HepG2 (cell line): Measurements from ENCODE around the gene DDX19B. TPM values are rescaled to one million over a fixed set of nuclear protein-coding genes. Genes with fewer than 3 reads are reported as not detected.
A peak's percentile ranks its signal among the peaks of the same experiment; 100 is the strongest.

Source experiments
- ATAC-seq: fragments of 200-7000 bp; cut with Tn5 transposase; 3 replicates; pipeline ENCODE4 v1.9.1; 2020; ENCODE audit warnings: mild to moderate bottlenecking, moderate library complexity
- BruUV-seq: library from RNA; stranded (reverse); fragments of 400-500 nt; replicated peaks from 2 replicates; lab custom pipeline; 2021; lab: Mats Ljungman, UMichigan
- CTCF ChIA-PET: fragments of 300-600 bp; formaldehyde crosslinking; extraction: SDS; loops from one replicate; lab custom pipeline; 2021; ENCODE audit warnings: low total read pairs, inconsistent platforms, low intra/inter-chr PET ratio; lab: Yijun Ruan, JAX
- POLR2A ChIA-PET: fragments of 350-600 bp; sonication (Branson Sonifier 250); formaldehyde crosslinking; loops from one replicate; lab custom pipeline; 2020; ENCODE audit warnings: antibody characterized with exemption, inconsistent platforms; lab: Yijun Ruan, JAX
- DNase-seq: peaks from one replicate; pipeline ENCODE4 v3.0.0-alpha.2; 2015; ENCODE audit warnings: low spot score
- FAIRE-seq: peaks from 3 replicates; lab custom pipeline; 2011; peaks lifted over from hg19 to GRCh38; lab: Jason Lieb, UNC
- H2AFZ ChIP-seq: one replicate; pipeline ENCODE4 v1.6.1; 2011; ENCODE audit warnings: low read length, inconsistent platforms
- H3K27ac ChIP-seq: fragments of 300-600 bp; 3 replicates; pipeline ENCODE4 v1.8.0; 2011; ENCODE audit warnings: mixed run types, mild to moderate bottlenecking, mixed read lengths, low read length, inconsistent platforms; ENCODE audit not compliant: insufficient read depth; ENCODE audit errors: extremely low read length
- H3K27me3 ChIP-seq, 2 experiments: fragments of 200-600 bp in 1 of 2; 2 replicates in 1 of 2; 3 replicates in 1 of 2; pipeline versions ENCODE4 v1.6.0 to v1.8.0; 2011; ENCODE audit warnings: low read length in 2 of 2, mild to moderate bottlenecking in 2 of 2, moderate library complexity in 2 of 2, inconsistent platforms in 1 of 2; ENCODE audit not compliant: insufficient read depth in 2 of 2, control insufficient read depth in 1 of 2
- H3K36me3 ChIP-seq, 2 experiments: fragments of 200-600 bp in 1 of 2; replicated peaks in 1 of 2; 2 replicates in 1 of 2; 3 replicates in 1 of 2; pipeline versions ENCODE4 v1.5.1 to v1.8.0; 2011; ENCODE audit warnings: low read length in 2 of 2, inconsistent platforms in 1 of 2; ENCODE audit not compliant: insufficient read depth in 2 of 2, control insufficient read depth in 1 of 2
- H3K4me1 ChIP-seq: 2 replicates; pipeline ENCODE4 v1.5.1; 2012; ENCODE audit warnings: low read length, inconsistent platforms; ENCODE audit not compliant: insufficient read depth
- H3K4me2 ChIP-seq: 2 replicates; pipeline ENCODE4 v1.6.0; 2011; ENCODE audit warnings: low read depth, low read length, inconsistent platforms
- H3K4me3 ChIP-seq, 3 experiments: fragments of 200-600 bp in 1 of 3; sonication (generic), shearing (Covaris generic) in 1 of 3; replicated peaks in 1 of 3; 2 replicates each; pipeline ENCODE4 v1.5.1; 2011 to 2016; ENCODE audit warnings: low read length in 3 of 3, inconsistent platforms in 2 of 3, low read depth in 2 of 3, mild to moderate bottlenecking in 2 of 3, control low read depth in 1 of 3, mixed read lengths in 1 of 3; ENCODE audit not compliant: insufficient read depth in 1 of 3
- H3K79me2 ChIP-seq: one replicate; pipeline ENCODE4 v1.6.1; 2011; ENCODE audit warnings: low read length, inconsistent platforms; ENCODE audit not compliant: insufficient read depth
- H3K9ac ChIP-seq: 2 replicates; pipeline ENCODE4 v1.6.0; 2011; ENCODE audit warnings: mild to moderate bottlenecking, low read depth, low read length, inconsistent platforms; ENCODE audit not compliant: insufficient read depth
- H3K9me3 ChIP-seq: 2 replicates; pipeline ENCODE4 v1.5.1; 2012; ENCODE audit warnings: mild to moderate bottlenecking, low read length
- H4K20me1 ChIP-seq: 2 replicates; pipeline ENCODE4 v1.6.0; 2011; ENCODE audit warnings: inconsistent platforms, mild to moderate bottlenecking, low read length, moderate library complexity; ENCODE audit not compliant: insufficient read depth
- ARID2 ChIP-seq: sonication (generic); formaldehyde crosslinking; IDR thresholded peaks from 2 replicates; pipeline ENCODE4 v1.8.1; 2022; ENCODE audit warnings: mild to moderate bottlenecking, missing genetic modification reagents, borderline replicate concordance
- CHD4 ChIP-seq: fragments of 200-600 bp; sonication (generic); IDR thresholded peaks from 2 replicates; pipeline ENCODE4 v1.7.0; 2017; ENCODE audit warnings: mild to moderate bottlenecking, low read length, borderline replicate concordance
- HOMEZ ChIP-seq: IDR thresholded peaks from 2 replicates; pipeline ENCODE4 v1.6.1; 2016; ENCODE audit warnings: low read depth
- KLF16 ChIP-seq, 2 experiments: sonication (generic) in 1 of 2; formaldehyde crosslinking in 1 of 2; IDR thresholded peaks; 2 replicates each; pipeline versions ENCODE4 v1.6.1 to v1.8.0; 2016 to 2023; ENCODE audit warnings: missing genetic modification reagents in 2 of 2, missing compliant biosample characterization in 1 of 2
- NR2F1 ChIP-seq, 2 experiments: fragments of 450-650 bp in 1 of 2; formaldehyde crosslinking in 1 of 2; IDR thresholded peaks; 2 replicates each; pipeline versions ENCODE4 v1.5.0 to v1.6.1; 2016 to 2020; ENCODE audit warnings: mild to moderate bottlenecking in 1 of 2, missing compliant biosample characterization in 1 of 2, missing genetic modification reagents in 1 of 2, moderate library complexity in 1 of 2
- NR2F6 ChIP-seq, 2 experiments: IDR thresholded peaks; 2 replicates each; pipeline ENCODE4 v1.6.1; 2016; ENCODE audit warnings: antibody characterized with exemption in 1 of 2, mild to moderate bottlenecking in 1 of 2
- POLR2A ChIP-seq, 2 experiments: IDR thresholded peaks; 2 replicates each; pipeline ENCODE4 v1.6.1; 2011; ENCODE audit warnings: low read depth in 2 of 2, low read length in 2 of 2, mild to moderate bottlenecking in 1 of 2, moderate library complexity in 1 of 2; ENCODE audit not compliant: insufficient read depth in 1 of 2
- THAP9 ChIP-seq: sonication (generic); formaldehyde crosslinking; IDR thresholded peaks from 2 replicates; pipeline ENCODE4; 2020; ENCODE audit warnings: missing genetic modification reagents, mild to moderate bottlenecking, borderline replicate concordance
- ZBTB38 ChIP-seq: sonication (generic); formaldehyde crosslinking; IDR thresholded peaks from 2 replicates; pipeline ENCODE4 v1.5.1; 2020; ENCODE audit warnings: mild to moderate bottlenecking, missing genetic modification reagents
- ZBTB43 ChIP-seq: sonication (generic); formaldehyde crosslinking; conservative IDR thresholded peaks from 2 replicates; pipeline ENCODE4 v1.4.0; 2020; ENCODE audit warnings: missing genetic modification reagents
- ZC3H4 ChIP-seq: sonication (generic); formaldehyde crosslinking; IDR thresholded peaks from 2 replicates; pipeline ENCODE4 v1.4.0; 2020; ENCODE audit warnings: missing genetic modification reagents, borderline replicate concordance
- ZKSCAN1 ChIP-seq: fragments of 150-350 bp; IDR thresholded peaks from 2 replicates; pipeline ENCODE4 v1.6.1; 2014; ENCODE audit warnings: low read length
- ZNF33B ChIP-seq: sonication (generic); formaldehyde crosslinking; IDR thresholded peaks from 2 replicates; pipeline ENCODE4 v1.5.1; 2020; ENCODE audit warnings: mild to moderate bottlenecking, missing genetic modification reagents
- ZNF343 ChIP-seq: sonication (generic); formaldehyde crosslinking; IDR thresholded peaks from 2 replicates; pipeline ENCODE4 v1.4.0; 2020; ENCODE audit warnings: mild to moderate bottlenecking, missing genetic modification reagents
- ZNF354B ChIP-seq: sonication (generic); formaldehyde crosslinking; IDR thresholded peaks from 2 replicates; pipeline ENCODE4 v1.8.0; 2022; ENCODE audit warnings: mild to moderate bottlenecking, missing genetic modification reagents
- ZNF790 ChIP-seq: sonication (generic); formaldehyde crosslinking; IDR thresholded peaks from 2 replicates; pipeline ENCODE4 v1.8.0; 2022; ENCODE audit warnings: missing genetic modification reagents, mild to moderate bottlenecking, borderline replicate concordance
- WGBS: methylation state at CpG from one replicate; pipeline ENCODE4 v1.1.6; 2017; ENCODE audit warnings: low lambda C conversion rate; 5-methylcytosine and 5-hydroxymethylcytosine counted together
- in situ Hi-C: cut with HindIII; loops from 2 replicates; pipeline ENCODE4 v1.10.0; 2017; ENCODE audit warnings: low pct_unique_long_range_greater_than_20kb; ENCODE audit not compliant: extremely low pct_ligation_motif_present
- intact Hi-C: fragments of 100-400 bp; cut with micrococcal nuclease; formaldehyde crosslinking; loops from one replicate; pipeline ENCODE4 v1.10.0; 2022; ENCODE audit not compliant: unreplicated experiment
- polyA plus RNA-seq, 8 experiments: library from polyadenylated mRNA; depleted of rRNA in 3 of 8; stranded (reverse) in 7 of 8; unstranded in 1 of 8; fragments of >200 nt; fragmentation: Illumina TruSeq in 4 of 8; extraction: Trizol in 4 of 8; gene quantifications; 2 replicates each; pipeline versions ENCODE4 v1.2.1 to v1.2.3, GENCODE V29; 2011 to 2016; ENCODE audit warnings: low read depth in 4 of 8, missing spikeins in 1 of 8, mixed read lengths in 1 of 8; ENCODE audit not compliant: insufficient read depth in 1 of 8
- total RNA-seq, 5 experiments: library from RNA; depleted of rRNA; stranded (reverse); fragments of >200 nt; fragmentation: Illumina TruSeq; extraction: Trizol; gene quantifications; 2 replicates each; pipeline ENCODE4 v1.2.3, GENCODE V29; 2016; ENCODE audit warnings: low read depth in 1 of 5
- TF ChIP-seq, protein P1 (sequence below): sonication (generic); formaldehyde crosslinking; IDR thresholded peaks from 2 replicates; pipeline ENCODE4 v1.5.0; 2020; ENCODE audit warnings: missing genetic modification reagents

The DDX19B gene
- total and polyA plus RNA-seq, 2 of the 13 experiments (the other 11 are each of a cell fraction or from before 2014, with no cell fraction given) = 36.2 to 40.0 TPM

GRCh38 chr16:70345840-70346239 lies 46.9 kb downstream of the DDX19B start:
- intact Hi-C loops = loop anchor here (2.0 kb wide), 1 partner anchor 47 kb away; the partner anchor contains the start of gene DDX19B
- 53% methylated on average over 10 of the region's 10 CpGs for WGBS
- H2AFZ ChIP-seq = no peak overlapping the region
- peak overlapping the region; percentile 97 for H3K9ac ChIP-seq
- H4K20me1 ChIP-seq = no peaks in the 10 kb centered on the region
- CTCF ChIA-PET = no interaction called here
- H3K9me3 ChIP-seq = no peaks in the 10 kb centered on the region
- peaks cover 38% of the 10 kb centered on the region for H3K4me1 ChIP-seq
- ATAC-seq (no peak), DNase-seq (no peak), FAIRE-seq (no peak)
- no peaks in the 10 kb centered on the region; a peak in 1 of 5 replicates for H3K27me3 ChIP-seq
- in situ Hi-C loops = no loop called here
- peaks cover 42% of the 10 kb centered on the region for H3K79me2 ChIP-seq
- TSS peak; percentile 92 for BruUV-seq
- POLR2A ChIA-PET = interaction anchor here (0.5 to 3.5 kb wide), 25 partner anchors 9 to 1268 kb away, joined by 3 to 58 read pairs (median 5); partner anchors contain the start of genes AARS1, DDX19B, EXOSC6 and FCSK
- peaks cover 0 to 12% of the 10 kb centered on the region in 2 experiments; a peak in 3 of 5 replicates for H3K36me3 ChIP-seq
- peak overlapping the region; percentile 84 for H3K4me2 ChIP-seq
- peak overlapping the region; percentile 84 for H3K27ac ChIP-seq
- peak overlapping the region; percentile 89 to 99 (median 90) for H3K4me3 ChIP-seq
- TF ChIP-seq ZNF354B (peak; percentile 11; the same call in 1 of the 2 replicates), ARID2 (CRISPR knock-in tag) (0 out of 2 replicates have a peak, but pooled peaks have one; percentile 32), HOMEZ (no peak), ZNF33B (CRISPR knock-in tag) (no peak), ZC3H4 (CRISPR knock-in tag) (peak; percentile 83; the same call in 1 of the 2 replicates), THAP9 (CRISPR knock-in tag) (no peak), ZNF343 (CRISPR knock-in tag) (0 out of 2 replicates have a peak, but pooled peaks have one; percentile 11), POLR2A (IDR thresholded peaks at IDR 0.05; ENCODE audit: insufficient read depth in 1 of 2, low read depth in 2 of 2, low read length in 2 of 2) (0 out of 4 replicates have a peak, but pooled peaks of 1 of the 2 experiments have one; percentile 16), ZKSCAN1 (no peak), ZNF790 (no peak), ZBTB43 (CRISPR knock-in tag) (0 out of 2 replicates have a peak, but pooled peaks have one; percentile 2), NR2F6 (IDR thresholded peaks at IDR 0.05) (no peak), NR2F6 (CRISPR knock-in tag; IDR thresholded peaks at IDR 0.05) (peak; percentile 45; the same call in 1 of the 2 replicates), KLF16 (CRISPR knock-in tag; IDR thresholded peaks at IDR 0.05) (no peak), CHD4 (peak; percentile 29; the same call in 1 of the 2 replicates), NR2F1 (CRISPR knock-in tag; IDR thresholded peaks at IDR 0.05) (peak in 1 of 2 experiments; percentile 33; a peak in 2 of 4 replicates), ZBTB38 (CRISPR knock-in tag) (peak; percentile 67; the same call in 1 of the 2 replicates)
- TF ChIP-seq, protein P1, sequence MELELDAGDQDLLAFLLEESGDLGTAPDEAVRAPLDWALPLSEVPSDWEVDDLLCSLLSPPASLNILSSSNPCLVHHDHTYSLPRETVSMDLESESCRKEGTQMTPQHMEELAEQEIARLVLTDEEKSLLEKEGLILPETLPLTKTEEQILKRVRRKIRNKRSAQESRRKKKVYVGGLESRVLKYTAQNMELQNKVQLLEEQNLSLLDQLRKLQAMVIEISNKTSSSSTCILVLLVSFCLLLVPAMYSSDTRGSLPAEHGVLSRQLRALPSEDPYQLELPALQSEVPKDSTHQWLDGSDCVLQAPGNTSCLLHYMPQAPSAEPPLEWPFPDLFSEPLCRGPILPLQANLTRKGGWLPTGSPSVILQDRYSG (CRISPR knock-in tag) = 0 out of 2 replicates have a peak, but pooled peaks have one; percentile 19
